Measurements from ENCODE around the gene CHAF1B. TPM values are rescaled to one million over a fixed set of nuclear protein-coding genes. Genes with fewer than 3 reads are reported as not detected.

Gene CHAF1B
- total RNA-seq, 2 experiments from 2014 or later: 30.9 to 34.7 TPM

- H3K4me1 Mint-ChIP-seq (ENCODE audit: low read depth): peaks cover 3% of the 10 kb centered on the region
- ATAC-seq (no peak), DNase-seq (no peak)
- TF ChIP-seq, protein P1, sequence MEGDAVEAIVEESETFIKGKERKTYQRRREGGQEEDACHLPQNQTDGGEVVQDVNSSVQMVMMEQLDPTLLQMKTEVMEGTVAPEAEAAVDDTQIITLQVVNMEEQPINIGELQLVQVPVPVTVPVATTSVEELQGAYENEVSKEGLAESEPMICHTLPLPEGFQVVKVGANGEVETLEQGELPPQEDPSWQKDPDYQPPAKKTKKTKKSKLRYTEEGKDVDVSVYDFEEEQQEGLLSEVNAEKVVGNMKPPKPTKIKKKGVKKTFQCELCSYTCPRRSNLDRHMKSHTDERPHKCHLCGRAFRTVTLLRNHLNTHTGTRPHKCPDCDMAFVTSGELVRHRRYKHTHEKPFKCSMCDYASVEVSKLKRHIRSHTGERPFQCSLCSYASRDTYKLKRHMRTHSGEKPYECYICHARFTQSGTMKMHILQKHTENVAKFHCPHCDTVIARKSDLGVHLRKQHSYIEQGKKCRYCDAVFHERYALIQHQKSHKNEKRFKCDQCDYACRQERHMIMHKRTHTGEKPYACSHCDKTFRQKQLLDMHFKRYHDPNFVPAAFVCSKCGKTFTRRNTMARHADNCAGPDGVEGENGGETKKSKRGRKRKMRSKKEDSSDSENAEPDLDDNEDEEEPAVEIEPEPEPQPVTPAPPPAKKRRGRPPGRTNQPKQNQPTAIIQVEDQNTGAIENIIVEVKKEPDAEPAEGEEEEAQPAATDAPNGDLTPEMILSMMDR (IDR thresholded peaks at IDR 0.05): no peak
- no peak overlapping the region for H3K27ac Mint-ChIP-seq
- intact Hi-C loops (cut with micrococcal nuclease): no loop called here
- ChIA-PET POLR2A (no interaction called here), CTCF (no interaction called here)
- H3K36me3 Mint-ChIP-seq (ENCODE audit: low read depth): peaks cover 31% of the 10 kb centered on the region
- no peaks in the 10 kb centered on the region for H3K27me3 Mint-ChIP-seq
- no peak overlapping the region for H3K4me3 Mint-ChIP-seq
- H3K9me3 Mint-ChIP-seq: no peaks in the 10 kb centered on the region
Observed at GRCh38 chr21:36347278-36347961, 37.8 kb upstream of the CHAF1B start.

DNA sequence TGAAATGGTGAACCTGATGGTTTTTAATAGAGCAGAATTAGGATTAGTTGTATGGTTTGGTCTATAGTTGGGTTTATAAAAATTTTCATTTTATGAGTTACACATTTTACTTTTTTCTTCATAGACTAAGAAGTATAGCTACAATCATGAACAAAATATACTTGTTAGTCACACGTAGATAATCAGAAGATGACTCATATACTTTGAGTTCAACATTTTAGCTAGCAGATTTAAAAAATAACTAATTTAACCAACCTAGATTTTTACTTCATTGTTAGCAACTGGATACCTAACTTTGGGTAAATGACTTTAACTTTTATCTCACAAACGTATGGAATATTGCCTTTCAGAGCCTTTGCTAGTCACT lies 37.2 kb upstream of the CHAF1B start:
- CTCF ChIA-PET: no interaction called here
- no peaks in the 10 kb centered on the region for H3K27me3 Mint-ChIP-seq
- H3K9me3 Mint-ChIP-seq: no peaks in the 10 kb centered on the region
- POLR2A ChIA-PET: no interaction called here
- intact Hi-C loops (cut with micrococcal nuclease): no loop called here
- no peak overlapping the region for H3K27ac Mint-ChIP-seq
- peaks cover 35% of the 10 kb centered on the region for H3K36me3 Mint-ChIP-seq (ENCODE audit: low read depth)
- no peak for ATAC-seq
- TF ChIP-seq, protein P1 (IDR thresholded peaks at IDR 0.05): no peak
- DNase-seq: no peak
- peaks cover 3% of the 10 kb centered on the region for H3K4me1 Mint-ChIP-seq (ENCODE audit: low read depth)
- H3K4me3 Mint-ChIP-seq: no peak overlapping the region

DNA sequence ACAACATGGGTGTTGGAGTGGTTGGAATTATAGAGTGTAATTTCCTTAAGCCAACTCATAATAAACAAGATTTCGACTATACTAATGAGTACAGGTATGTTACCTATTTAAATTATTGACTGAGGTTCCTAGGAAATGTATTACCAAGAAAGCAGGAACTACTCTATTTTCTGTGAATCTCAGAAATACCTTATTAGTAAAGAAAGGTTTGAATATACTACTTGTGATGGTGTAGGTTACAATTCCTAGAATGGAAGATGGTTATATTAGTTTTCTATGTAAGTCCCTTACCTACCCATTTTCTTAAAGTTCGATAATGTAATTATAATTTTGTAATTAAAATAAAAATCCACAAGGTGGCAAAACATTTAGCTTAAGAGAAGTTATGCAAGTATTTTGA lies 35.9 kb upstream of the CHAF1B start:
- ATAC-seq: no peak
- H3K9me3 Mint-ChIP-seq: no peaks in the 10 kb centered on the region
- DNase-seq: no peak
- no peak overlapping the region for H3K27ac Mint-ChIP-seq
- H3K27me3 Mint-ChIP-seq: no peaks in the 10 kb centered on the region
- ChIA-PET CTCF (interaction anchor here (0.8 kb wide), 1 partner anchor 18 kb away, joined by 3 read pairs; no protein-coding TSS in a partner anchor), POLR2A (interaction anchor here (1.2 kb wide), 1 partner anchor 13 kb away, joined by 3 read pairs; no protein-coding TSS in a partner anchor)
- no peak overlapping the region for H3K4me3 Mint-ChIP-seq
- H3K4me1 Mint-ChIP-seq (ENCODE audit: low read depth): peaks cover 3% of the 10 kb centered on the region
- peaks cover 32% of the 10 kb centered on the region for H3K36me3 Mint-ChIP-seq (ENCODE audit: low read depth)
- TF ChIP-seq, protein P1 (IDR thresholded peaks at IDR 0.05): no peak
- intact Hi-C loops (cut with micrococcal nuclease): no loop called here

DNA sequence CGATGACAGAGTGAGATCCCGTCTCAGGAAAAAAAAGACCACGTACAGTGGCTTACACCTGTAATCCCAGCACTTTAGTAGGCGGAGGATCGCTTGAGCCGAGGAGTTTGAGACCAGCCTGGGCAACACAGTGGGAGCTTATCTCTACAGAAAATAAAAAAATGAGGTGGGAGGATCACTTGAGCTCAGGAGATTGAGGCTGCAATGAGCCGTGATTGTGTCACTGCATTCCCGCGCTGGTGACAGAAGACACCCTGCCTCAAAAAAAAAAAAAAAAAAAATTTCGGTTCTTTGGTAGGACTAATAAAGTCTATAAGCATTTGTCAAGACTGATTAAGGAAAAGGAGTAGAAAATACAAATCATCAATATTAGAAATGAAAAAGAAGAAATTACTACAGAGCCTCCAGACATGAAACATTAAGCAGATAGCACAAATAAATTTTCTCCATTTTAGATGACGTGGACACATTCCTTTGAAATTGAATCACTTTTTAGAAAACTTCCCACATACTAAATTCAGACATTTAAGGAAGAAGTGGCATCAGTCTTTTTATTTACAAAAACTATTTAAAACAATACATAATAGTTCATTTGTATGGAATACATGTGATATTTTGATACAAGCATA lies 34.8 kb upstream of the CHAF1B start:
- intact Hi-C loops (cut with micrococcal nuclease): no loop called here
- CTCF ChIA-PET: no interaction called here
- Mint-ChIP-seq H3K9me3 (no peaks in the 10 kb centered on the region), H3K27ac (no peak overlapping the region), H3K4me1 (ENCODE audit: low read depth) (peaks cover 3% of the 10 kb centered on the region), H3K27me3 (no peaks in the 10 kb centered on the region), H3K4me3 (no peak overlapping the region), H3K36me3 (ENCODE audit: low read depth) (peaks cover 31% of the 10 kb centered on the region)
- no peak for ATAC-seq
- DNase-seq: no peak
- POLR2A ChIA-PET: interaction anchor here (1.2 kb wide), 1 partner anchor 14 kb away, joined by 3 read pairs; no protein-coding TSS in a partner anchor
- TF ChIP-seq, protein P1 (IDR thresholded peaks at IDR 0.05): no peak

- Mint-ChIP-seq H3K27ac (no peak overlapping the region), H3K4me3 (no peak overlapping the region), H3K36me3 (ENCODE audit: low read depth) (peaks cover 25% of the 10 kb centered on the region), H3K9me3 (no peaks in the 10 kb centered on the region), H3K27me3 (no peaks in the 10 kb centered on the region), H3K4me1 (ENCODE audit: low read depth) (no peaks in the 10 kb centered on the region)
- no peak for ATAC-seq
- ChIA-PET POLR2A (no interaction called here), CTCF (no interaction called here)
- DNase-seq: no peak
- TF ChIP-seq, protein P1 (IDR thresholded peaks at IDR 0.05): no peak
- intact Hi-C loops (cut with micrococcal nuclease): no loop called here
Observed at GRCh38 chr21:36354918-36355680, 30.1 kb upstream of the CHAF1B start.

All from activated CD8-positive, alpha-beta T cell treated with anti-CD3 and anti-CD28 coated beads for 36 hours (primary cell).